ENCODE results near the gene BICD2. TPM values are rescaled to one million over a fixed set of nuclear protein-coding genes. Genes with fewer than 3 reads are reported as not detected.
A peak's percentile ranks its signal among the peaks of the same experiment; 100 is the strongest.

BICD2 gene
- total RNA-seq, 1 experiment from 2014 or later, result 40.6 TPM

- Histone ChIP-seq H3K9me2 (ENCODE audit: insufficient read depth) (no peaks in the 10 kb centered on the region), H3F3A (ENCODE audit: insufficient read depth, low read depth) (peaks cover 20% of the 10 kb centered on the region), H3K4me2 (no peak overlapping the region), H3K36me3 (ENCODE audit: low read depth) (no peaks in the 10 kb centered on the region), H3K79me2 (ENCODE audit: low read depth) (no peaks in the 10 kb centered on the region), H3K4me3 (no peak overlapping the region), H2AFZ (no peak overlapping the region), H3K27me3 (ENCODE audit: insufficient read depth, low read depth) (no peaks in the 10 kb centered on the region), H4K20me1 (ENCODE audit: insufficient read depth) (no peaks in the 10 kb centered on the region), H3K9me3 (ENCODE audit: insufficient read depth, low read depth) (no peaks in the 10 kb centered on the region), H3K27ac (no peak overlapping the region), H3K4me1 (replicated peaks; ENCODE audit: insufficient read depth) (peaks cover 31% of the 10 kb centered on the region)
- BruUV-seq (replicated peaks), result no TSS peak
- intact Hi-C loops (cut with micrococcal nuclease; ENCODE audit: unreplicated experiment), result no loop called here
- no peak for TF ChIP-seq CTCF (conservative IDR thresholded peaks at IDR 0.05)
- TF ChIP-seq EZH2 (IDR thresholded peaks at IDR 0.05; ENCODE audit: low read depth), result no peak
- ChIA-PET POLR2A (ENCODE audit: unreplicated experiment) (no interaction called here), CTCF (no interaction called here)
- DNase-seq, result no peak
These were observed 15.6 kb upstream of the BICD2 start for GRCh38 chr9:92780206-92780605.

GRCh38 chr9:92775466-92775865, 10.8 kb upstream of the BICD2 start:
- ChIA-PET POLR2A (ENCODE audit: unreplicated experiment) (no interaction called here), CTCF (no interaction called here)
- TF ChIP-seq CTCF (conservative IDR thresholded peaks at IDR 0.05) (no peak), EZH2 (IDR thresholded peaks at IDR 0.05; ENCODE audit: low read depth) (no peak)
- H3K79me2 ChIP-seq (ENCODE audit: low read depth), result no peaks in the 10 kb centered on the region
- no TSS peak for BruUV-seq (replicated peaks)
- no peak overlapping the region for H2AFZ ChIP-seq
- H3K4me1 ChIP-seq (replicated peaks; ENCODE audit: insufficient read depth), result 0 out of 2 replicates have a peak, but pooled peaks cover under 1% of the 10 kb centered on the region
- no peaks in the 10 kb centered on the region for H3K9me2 ChIP-seq (ENCODE audit: insufficient read depth)
- no peaks in the 10 kb centered on the region for H3K27me3 ChIP-seq (ENCODE audit: insufficient read depth, low read depth)
- no peak for DNase-seq
- H4K20me1 ChIP-seq (ENCODE audit: insufficient read depth), result no peaks in the 10 kb centered on the region
- peaks cover under 1% of the 10 kb centered on the region; the same call in 1 of the 2 replicates for H3F3A ChIP-seq (ENCODE audit: insufficient read depth, low read depth)
- no peak overlapping the region for H3K4me2 ChIP-seq
- intact Hi-C loops (cut with micrococcal nuclease; ENCODE audit: unreplicated experiment), result no loop called here
- H3K27ac ChIP-seq, result no peak overlapping the region
- H3K4me3 ChIP-seq, result no peak overlapping the region
- no peaks in the 10 kb centered on the region for H3K9me3 ChIP-seq (ENCODE audit: insufficient read depth, low read depth)
- no peaks in the 10 kb centered on the region for H3K36me3 ChIP-seq (ENCODE audit: low read depth)

- TF ChIP-seq CTCF (conservative IDR thresholded peaks at IDR 0.05) (no peak), EZH2 (IDR thresholded peaks at IDR 0.05; ENCODE audit: low read depth) (no peak)
- H3K36me3 ChIP-seq (ENCODE audit: low read depth), result no peaks in the 10 kb centered on the region
- H3F3A ChIP-seq (ENCODE audit: insufficient read depth, low read depth), result no peaks in the 10 kb centered on the region
- no peaks in the 10 kb centered on the region for H3K9me2 ChIP-seq (ENCODE audit: insufficient read depth)
- no peak overlapping the region for H3K4me2 ChIP-seq
- BruUV-seq (replicated peaks), result no TSS peak
- no peak overlapping the region for H2AFZ ChIP-seq
- DNase-seq, result peak; percentile 22 to 78
- H3K27me3 ChIP-seq (ENCODE audit: insufficient read depth, low read depth), result no peaks in the 10 kb centered on the region
- no peak overlapping the region for H3K4me3 ChIP-seq
- no peaks in the 10 kb centered on the region for H3K79me2 ChIP-seq (ENCODE audit: low read depth)
- CTCF ChIA-PET, result no interaction called here
- H4K20me1 ChIP-seq (ENCODE audit: insufficient read depth), result no peaks in the 10 kb centered on the region
- POLR2A ChIA-PET (ENCODE audit: unreplicated experiment), result interaction anchor here (0.9 kb wide), 1 partner anchor 104 kb away, joined by 3 read pairs; no protein-coding TSS in a partner anchor
- no peaks in the 10 kb centered on the region for H3K4me1 ChIP-seq (replicated peaks; ENCODE audit: insufficient read depth)
- no peak overlapping the region for H3K27ac ChIP-seq
- intact Hi-C loops (cut with micrococcal nuclease; ENCODE audit: unreplicated experiment), result no loop called here
- no peaks in the 10 kb centered on the region for H3K9me3 ChIP-seq (ENCODE audit: insufficient read depth, low read depth)
These were observed 9.6 kb upstream of the BICD2 start for GRCh38 chr9:92774274-92774673.

Data from PC-9 (cell line).